HCT116 (cell line): ENCODE data around the gene POFUT2.

Source experiments
- EZH2phosphoT487 ChIP-seq: fragments of 200-600 bp; IDR thresholded peaks from 2 replicates; pipeline ENCODE4 v1.6.1; 2018; ENCODE audit warnings: antibody characterized with exemption, borderline replicate concordance
- SP1 ChIP-seq: IDR thresholded peaks from 2 replicates; pipeline ENCODE4 v1.6.1; 2012; ENCODE audit warnings: low read depth
- TCF7L2 ChIP-seq: IDR thresholded peaks from 2 replicates; pipeline ENCODE4 v1.7.0; 2011; ENCODE audit warnings: borderline replicate concordance, inconsistent platforms; ENCODE audit not compliant: insufficient read depth, insufficient read length; ENCODE audit errors: extremely low read depth
- TF ChIP-seq, protein P1 (sequence below): IDR thresholded peaks from 2 replicates; pipeline ENCODE4 v1.6.1; 2012; ENCODE audit warnings: low read depth
- TF ChIP-seq, protein P2 (sequence below), 3 experiments: fragments of 200-600 bp in 1 of 3; sonication (generic) in 1 of 3; IDR thresholded peaks in 2 of 3; conservative IDR thresholded peaks in 1 of 3; 2 replicates each; pipeline ENCODE4 v1.5.1; 2012 to 2017; ENCODE audit warnings: low read depth in 2 of 3, low read length in 2 of 3, antibody characterized with exemption in 1 of 3, borderline replicate concordance in 1 of 3, control low read depth in 1 of 3, mild to moderate bottlenecking in 1 of 3, mixed read lengths in 1 of 3, mixed run types in 1 of 3, moderate library complexity in 1 of 3; ENCODE audit not compliant: insufficient read depth in 1 of 3

DNA sequence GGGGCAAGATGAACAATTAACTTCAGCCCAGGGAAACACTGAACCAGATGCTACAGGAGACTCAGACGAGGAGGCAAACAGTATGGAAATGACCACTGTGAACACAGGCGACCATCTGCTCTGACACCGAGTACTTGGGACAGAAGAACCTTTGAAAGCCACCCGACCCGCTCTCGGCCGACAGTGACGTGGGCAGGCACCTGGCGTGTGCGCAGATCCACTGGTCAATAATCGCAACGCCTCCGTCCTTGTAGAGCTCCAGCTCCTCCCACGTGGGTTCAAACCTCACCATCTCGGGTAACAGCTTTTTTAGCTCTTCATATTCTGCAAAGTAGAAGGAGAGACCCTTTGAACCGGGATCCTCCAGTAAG, 20.3 kb downstream of the POFUT2 start:
- TF ChIP-seq SP1 (no peak), TCF7L2 (no peak), EZH2phosphoT487 (no peak)
- TF ChIP-seq, protein P1, sequence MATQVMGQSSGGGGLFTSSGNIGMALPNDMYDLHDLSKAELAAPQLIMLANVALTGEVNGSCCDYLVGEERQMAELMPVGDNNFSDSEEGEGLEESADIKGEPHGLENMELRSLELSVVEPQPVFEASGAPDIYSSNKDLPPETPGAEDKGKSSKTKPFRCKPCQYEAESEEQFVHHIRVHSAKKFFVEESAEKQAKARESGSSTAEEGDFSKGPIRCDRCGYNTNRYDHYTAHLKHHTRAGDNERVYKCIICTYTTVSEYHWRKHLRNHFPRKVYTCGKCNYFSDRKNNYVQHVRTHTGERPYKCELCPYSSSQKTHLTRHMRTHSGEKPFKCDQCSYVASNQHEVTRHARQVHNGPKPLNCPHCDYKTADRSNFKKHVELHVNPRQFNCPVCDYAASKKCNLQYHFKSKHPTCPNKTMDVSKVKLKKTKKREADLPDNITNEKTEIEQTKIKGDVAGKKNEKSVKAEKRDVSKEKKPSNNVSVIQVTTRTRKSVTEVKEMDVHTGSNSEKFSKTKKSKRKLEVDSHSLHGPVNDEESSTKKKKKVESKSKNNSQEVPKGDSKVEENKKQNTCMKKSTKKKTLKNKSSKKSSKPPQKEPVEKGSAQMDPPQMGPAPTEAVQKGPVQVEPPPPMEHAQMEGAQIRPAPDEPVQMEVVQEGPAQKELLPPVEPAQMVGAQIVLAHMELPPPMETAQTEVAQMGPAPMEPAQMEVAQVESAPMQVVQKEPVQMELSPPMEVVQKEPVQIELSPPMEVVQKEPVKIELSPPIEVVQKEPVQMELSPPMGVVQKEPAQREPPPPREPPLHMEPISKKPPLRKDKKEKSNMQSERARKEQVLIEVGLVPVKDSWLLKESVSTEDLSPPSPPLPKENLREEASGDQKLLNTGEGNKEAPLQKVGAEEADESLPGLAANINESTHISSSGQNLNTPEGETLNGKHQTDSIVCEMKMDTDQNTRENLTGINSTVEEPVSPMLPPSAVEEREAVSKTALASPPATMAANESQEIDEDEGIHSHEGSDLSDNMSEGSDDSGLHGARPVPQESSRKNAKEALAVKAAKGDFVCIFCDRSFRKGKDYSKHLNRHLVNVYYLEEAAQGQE = no peak
- TF ChIP-seq, protein P2, sequence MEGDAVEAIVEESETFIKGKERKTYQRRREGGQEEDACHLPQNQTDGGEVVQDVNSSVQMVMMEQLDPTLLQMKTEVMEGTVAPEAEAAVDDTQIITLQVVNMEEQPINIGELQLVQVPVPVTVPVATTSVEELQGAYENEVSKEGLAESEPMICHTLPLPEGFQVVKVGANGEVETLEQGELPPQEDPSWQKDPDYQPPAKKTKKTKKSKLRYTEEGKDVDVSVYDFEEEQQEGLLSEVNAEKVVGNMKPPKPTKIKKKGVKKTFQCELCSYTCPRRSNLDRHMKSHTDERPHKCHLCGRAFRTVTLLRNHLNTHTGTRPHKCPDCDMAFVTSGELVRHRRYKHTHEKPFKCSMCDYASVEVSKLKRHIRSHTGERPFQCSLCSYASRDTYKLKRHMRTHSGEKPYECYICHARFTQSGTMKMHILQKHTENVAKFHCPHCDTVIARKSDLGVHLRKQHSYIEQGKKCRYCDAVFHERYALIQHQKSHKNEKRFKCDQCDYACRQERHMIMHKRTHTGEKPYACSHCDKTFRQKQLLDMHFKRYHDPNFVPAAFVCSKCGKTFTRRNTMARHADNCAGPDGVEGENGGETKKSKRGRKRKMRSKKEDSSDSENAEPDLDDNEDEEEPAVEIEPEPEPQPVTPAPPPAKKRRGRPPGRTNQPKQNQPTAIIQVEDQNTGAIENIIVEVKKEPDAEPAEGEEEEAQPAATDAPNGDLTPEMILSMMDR (IDR thresholded peaks at IDR 0.05 in 2 of 3, conservative IDR thresholded peaks at IDR 0.05 in 1 of 3; ENCODE audit: borderline replicate concordance in 1 of 3, insufficient read depth in 1 of 3, low read depth in 2 of 3, low read length in 2 of 3) = no peak
